Mesenchymal stem cell (in vitro differentiated cells and primary cell): ENCODE data around the gene ARHGEF7.

Experiments
- DNase-seq: peaks from one replicate; pipeline ENCODE4 v3.0.0-alpha.2; 2013
- H2AFZ ChIP-seq: one replicate; pipeline ENCODE4 v1.6.1; 2013; ENCODE audit warnings: low read depth, mild to moderate bottlenecking, control low read depth, inconsistent platforms, low read length, moderate library complexity
- H2AK5ac ChIP-seq: 2 replicates; pipeline ENCODE4 v1.6.1; 2013; ENCODE audit warnings: low read length, moderate library complexity, mild to moderate bottlenecking, inconsistent platforms; ENCODE audit not compliant: severe bottlenecking
- H2BK120ac ChIP-seq: one replicate; pipeline ENCODE4 v1.6.1; 2013; ENCODE audit warnings: low read depth, mild to moderate bottlenecking, inconsistent platforms, low read length, moderate library complexity
- H2BK12ac ChIP-seq, 2 experiments: one replicate each; pipeline ENCODE4 v1.6.1; 2013; ENCODE audit warnings: inconsistent platforms in 2 of 2, low read length in 2 of 2, mild to moderate bottlenecking in 2 of 2, moderate library complexity in 2 of 2, control low read depth in 1 of 2
- H2BK15ac ChIP-seq: one replicate; pipeline ENCODE4 v1.6.1; 2013; ENCODE audit warnings: mild to moderate bottlenecking, low read depth, inconsistent platforms; ENCODE audit not compliant: poor library complexity, severe bottlenecking
- H2BK5ac ChIP-seq: 2 replicates; pipeline ENCODE4 v1.6.1; 2013; ENCODE audit warnings: low read depth, mild to moderate bottlenecking, low read length, control low read depth, inconsistent platforms; ENCODE audit not compliant: poor library complexity, severe bottlenecking
- H3K14ac ChIP-seq, 2 experiments: one replicate each; pipeline ENCODE4 v1.6.1; 2013; ENCODE audit warnings: inconsistent platforms in 2 of 2, low read length in 2 of 2, control low read depth in 1 of 2, mild to moderate bottlenecking in 1 of 2, moderate library complexity in 1 of 2
- H3K18ac ChIP-seq, 2 experiments: one replicate each; pipeline ENCODE4 v1.6.1; 2013; ENCODE audit warnings: inconsistent platforms in 2 of 2, low read length in 2 of 2, control low read depth in 1 of 2, low read depth in 1 of 2, mild to moderate bottlenecking in 1 of 2
- H3K23ac ChIP-seq, 2 experiments: one replicate each; pipeline ENCODE4 v1.6.1; 2013; ENCODE audit warnings: inconsistent platforms in 2 of 2, low read length in 2 of 2, mild to moderate bottlenecking in 2 of 2, moderate library complexity in 2 of 2, control low read depth in 1 of 2
- H3K27ac ChIP-seq: 2 replicates; pipeline ENCODE4 v1.5.1; 2013; ENCODE audit warnings: mild to moderate bottlenecking, moderate library complexity, low read length, control low read depth, inconsistent platforms; ENCODE audit not compliant: poor library complexity, severe bottlenecking
- H3K27me3 ChIP-seq, 2 experiments: 2 replicates each; pipeline versions ENCODE4 v1.6.1 to v1.7.0; 2013; ENCODE audit warnings: low read length in 2 of 2, mild to moderate bottlenecking in 2 of 2, moderate library complexity in 2 of 2, control low read depth in 1 of 2, inconsistent platforms in 1 of 2; ENCODE audit not compliant: control insufficient read depth in 1 of 2, insufficient read depth in 1 of 2
- H3K36me3 ChIP-seq, 2 experiments: 2 replicates each; pipeline versions ENCODE4 v1.6.1 to v1.7.0; 2013; ENCODE audit warnings: low read length in 2 of 2, control low read depth in 1 of 2, inconsistent platforms in 1 of 2, low read depth in 1 of 2, mild to moderate bottlenecking in 1 of 2; ENCODE audit not compliant: insufficient read depth in 2 of 2, control insufficient read depth in 1 of 2
- H3K4ac ChIP-seq, 2 experiments: one replicate each; pipeline ENCODE4 v1.6.1; 2013; ENCODE audit warnings: inconsistent platforms in 2 of 2, low read length in 2 of 2, mild to moderate bottlenecking in 2 of 2, moderate library complexity in 2 of 2, control low read depth in 1 of 2, low read depth in 1 of 2
- H3K4me1 ChIP-seq: 2 replicates; pipeline ENCODE4 v1.6.1; 2013; ENCODE audit warnings: low read depth, low read length, control low read depth; ENCODE audit not compliant: control insufficient read depth, insufficient read depth
- H3K4me2 ChIP-seq: 2 replicates; pipeline ENCODE4 v1.6.1; 2013; ENCODE audit warnings: low read length, mild to moderate bottlenecking, inconsistent platforms; ENCODE audit not compliant: poor library complexity, severe bottlenecking
- H3K4me3 ChIP-seq, 2 experiments: 2 replicates each; pipeline versions ENCODE4 v1.5.1 to v1.7.0; 2013; ENCODE audit warnings: low read length in 2 of 2, mild to moderate bottlenecking in 2 of 2, control low read depth in 1 of 2, low read depth in 1 of 2; ENCODE audit not compliant: insufficient read depth in 1 of 2
- H3K79me1 ChIP-seq: replicated peaks from 2 replicates; pipeline ENCODE4 v1.6.1; 2013; ENCODE audit warnings: mild to moderate bottlenecking, control low read depth, low read length, inconsistent platforms; ENCODE audit not compliant: poor library complexity, severe bottlenecking
- H3K9ac ChIP-seq: 2 replicates; pipeline ENCODE4 v1.7.0; 2013; ENCODE audit warnings: mild to moderate bottlenecking, low read length, moderate library complexity
- H3K9me3 ChIP-seq: 2 replicates; pipeline ENCODE4 v1.7.0; 2013; ENCODE audit warnings: mild to moderate bottlenecking, low read length; ENCODE audit not compliant: control insufficient read depth
- H4K8ac ChIP-seq: one replicate; pipeline ENCODE4 v1.6.1; 2013; ENCODE audit warnings: inconsistent platforms, mild to moderate bottlenecking, low read length, moderate library complexity
- H4K91ac ChIP-seq: one replicate; pipeline ENCODE4 v1.6.1; 2013; ENCODE audit warnings: mild to moderate bottlenecking, low read length, inconsistent platforms
- WGBS: methylation state at CpG from one replicate; pipeline ENCODE4 v1.1.7; 2013; ENCODE audit warnings: mixed read lengths; 5-methylcytosine and 5-hydroxymethylcytosine counted together

ARHGEF7 gene

DNA sequence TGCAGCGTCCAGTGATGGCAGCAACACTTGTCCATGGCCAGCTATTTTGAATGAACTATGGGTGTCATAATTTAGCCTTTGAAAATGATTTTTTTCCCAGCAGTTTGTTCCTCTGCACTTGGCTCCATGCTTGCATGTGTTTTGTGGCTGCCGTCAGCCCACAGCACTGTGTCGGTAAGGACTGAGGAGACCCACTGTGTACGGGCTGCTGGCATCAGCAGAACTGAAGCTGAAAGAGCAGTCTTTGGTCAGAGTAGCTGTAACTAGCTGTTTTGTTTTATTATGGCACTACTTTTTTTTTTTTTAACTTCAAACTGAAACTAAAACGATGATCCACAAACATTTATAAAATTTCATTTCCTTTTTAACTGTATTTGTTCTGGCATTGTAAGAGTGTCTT lies 155.0 kb downstream of the ARHGEF7 start:
- Histone ChIP-seq H3K9me3 (no peaks in the 10 kb centered on the region), H4K8ac (no peak overlapping the region), H2BK120ac (no peak overlapping the region), H3K18ac (no peak overlapping the region), H2AFZ (no peak overlapping the region), H3K36me3 (peaks cover 51 to 69% of the 10 kb centered on the region in 2 experiments), H4K91ac (no peak overlapping the region), H2BK12ac (no peak overlapping the region), H3K4ac (no peak overlapping the region), H3K4me3 (peak overlapping the region in 1 of 2 experiments; percentile 66), H3K9ac (peak overlapping the region; percentile 78), H3K27me3 (no peaks in the 10 kb centered on the region), H2BK5ac (no peak overlapping the region), H3K27ac (no peak overlapping the region), H3K4me1 (peaks cover 7% of the 10 kb centered on the region), H3K23ac (no peak overlapping the region), H2AK5ac (no peak overlapping the region), H3K14ac (no peak overlapping the region), H2BK15ac (no peak overlapping the region), H3K79me1 (peaks cover 46% of the 10 kb centered on the region), H3K4me2 (no peak overlapping the region)
- DNase-seq: no peak
- 100% methylated on average over 4 of the region's 5 CpGs for WGBS

DNA sequence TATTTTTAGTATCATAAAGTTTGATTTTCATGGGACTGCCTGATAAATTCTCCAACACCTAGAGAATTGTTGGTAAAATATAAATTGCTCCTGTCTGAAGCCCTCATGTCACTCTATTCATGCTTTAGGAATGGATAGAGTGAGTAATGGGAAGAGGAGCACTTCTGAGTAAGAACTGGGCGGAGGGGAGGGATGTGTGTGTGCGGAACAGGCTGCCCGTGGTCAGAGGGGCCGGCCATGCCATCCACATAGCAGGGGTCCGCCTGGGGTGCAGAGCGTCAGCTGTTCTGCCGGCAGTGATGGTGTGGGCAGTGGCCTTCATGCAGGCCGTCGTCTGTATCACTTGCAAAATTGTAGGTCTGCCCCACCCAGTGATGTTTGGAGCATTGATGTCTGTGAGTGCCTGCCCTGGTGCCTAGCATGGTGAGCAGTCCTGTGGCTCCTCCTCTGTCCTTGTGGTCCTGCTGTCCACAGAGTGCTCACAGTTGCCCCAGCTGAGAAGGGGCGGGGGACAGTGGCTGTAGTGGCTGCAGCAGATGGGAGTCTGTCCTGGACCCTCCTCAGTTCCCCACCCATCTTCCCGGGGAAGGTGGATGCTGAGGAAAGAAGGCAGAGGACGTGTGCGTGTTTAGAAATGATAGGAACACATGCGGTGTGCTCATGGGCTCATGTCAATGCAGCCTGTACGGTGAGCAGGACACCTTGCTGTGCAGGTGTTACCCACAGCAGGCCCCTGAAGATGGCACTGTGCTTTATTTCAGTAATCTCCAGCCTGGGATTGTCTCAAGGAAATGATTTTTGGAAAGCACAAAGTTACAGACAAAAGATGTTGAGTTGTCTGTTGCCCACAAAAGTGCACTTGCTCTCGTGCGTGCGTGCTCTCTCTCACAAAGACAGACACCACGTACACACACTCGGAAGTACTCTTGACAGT lies 155.9 kb downstream of the ARHGEF7 start:
- H4K91ac ChIP-seq: no peak overlapping the region
- peaks cover 49 to 70% of the 10 kb centered on the region in 2 experiments for H3K36me3 ChIP-seq
- H2AK5ac ChIP-seq: no peak overlapping the region
- no peaks in the 10 kb centered on the region for H3K9me3 ChIP-seq
- H2AFZ ChIP-seq: no peak overlapping the region
- H2BK120ac ChIP-seq: no peak overlapping the region
- peaks cover 41% of the 10 kb centered on the region for H3K79me1 ChIP-seq
- no peak overlapping the region for H3K14ac ChIP-seq
- H3K4me2 ChIP-seq: no peak overlapping the region
- H3K27me3 ChIP-seq: no peaks in the 10 kb centered on the region
- 94% methylated on average over 20 of the region's 20 CpGs for WGBS
- no peak overlapping the region for H2BK5ac ChIP-seq
- H3K4me3 ChIP-seq: peak overlapping the region in 1 of 2 experiments; percentile 66
- peaks cover 12% of the 10 kb centered on the region for H3K4me1 ChIP-seq
- no peak overlapping the region for H3K18ac ChIP-seq
- no peak overlapping the region for H3K27ac ChIP-seq
- DNase-seq: no peak
- peak overlapping the region; percentile 78 for H3K9ac ChIP-seq
- H4K8ac ChIP-seq: no peak overlapping the region
- H2BK15ac ChIP-seq: no peak overlapping the region
- H3K23ac ChIP-seq: no peak overlapping the region
- no peak overlapping the region for H3K4ac ChIP-seq
- no peak overlapping the region for H2BK12ac ChIP-seq

DNA sequence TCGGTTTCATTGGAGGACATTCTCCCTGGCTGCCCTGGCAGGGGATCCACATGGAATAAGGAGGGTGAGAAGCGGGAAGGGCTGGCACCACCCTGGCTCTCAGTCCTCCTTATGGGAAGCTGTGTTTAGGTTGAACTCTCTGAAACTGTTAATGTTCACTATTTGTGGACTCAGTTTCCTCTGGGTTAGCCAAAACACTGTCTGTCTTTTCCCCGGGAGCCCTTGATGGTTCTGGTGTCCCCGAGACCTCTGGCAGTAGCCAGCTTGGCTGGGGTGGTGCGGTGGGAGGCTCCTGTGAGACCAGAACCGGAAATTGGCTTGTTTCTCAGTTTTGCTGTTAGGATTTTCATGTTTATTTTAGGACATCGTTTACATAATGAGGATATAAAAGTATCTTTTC lies 157.0 kb downstream of the ARHGEF7 start:
- Histone ChIP-seq H2BK5ac (no peak overlapping the region), H4K91ac (no peak overlapping the region), H3K79me1 (peaks cover 35% of the 10 kb centered on the region), H3K27me3 (no peaks in the 10 kb centered on the region), H4K8ac (no peak overlapping the region), H3K4me3 (no peak overlapping the region), H3K18ac (no peak overlapping the region), H3K27ac (no peak overlapping the region), H3K9me3 (no peaks in the 10 kb centered on the region), H2BK12ac (no peak overlapping the region), H3K4me2 (no peak overlapping the region), H3K23ac (no peak overlapping the region), H3K4me1 (peaks cover 12% of the 10 kb centered on the region), H3K36me3 (peaks cover 47 to 81% of the 10 kb centered on the region in 2 experiments), H2BK15ac (no peak overlapping the region), H2BK120ac (no peak overlapping the region), H3K14ac (no peak overlapping the region), H2AK5ac (no peak overlapping the region), H3K4ac (no peak overlapping the region), H3K9ac (no peak overlapping the region), H2AFZ (no peak overlapping the region)
- DNase-seq: no peak
- 100% methylated on average over 6 of the region's 7 CpGs for WGBS

GRCh38 chr13:111275382-111275781 lies 160.3 kb downstream of the ARHGEF7 start:
- 96% methylated on average over 8 of the region's 10 CpGs for WGBS
- Histone ChIP-seq H3K36me3 (peaks cover 51 to 88% of the 10 kb centered on the region in 2 experiments), H4K91ac (no peak overlapping the region), H3K4me2 (no peak overlapping the region), H3K27me3 (no peaks in the 10 kb centered on the region), H3K79me1 (peaks cover 40% of the 10 kb centered on the region), H2BK120ac (no peak overlapping the region), H3K18ac (no peak overlapping the region), H2AK5ac (no peak overlapping the region), H3K4ac (no peak overlapping the region), H2BK5ac (no peak overlapping the region), H3K9me3 (no peaks in the 10 kb centered on the region), H3K14ac (no peak overlapping the region), H4K8ac (no peak overlapping the region), H2BK12ac (no peak overlapping the region), H3K4me3 (no peak overlapping the region), H3K9ac (no peak overlapping the region), H3K4me1 (peaks cover 12% of the 10 kb centered on the region), H3K27ac (no peak overlapping the region), H2AFZ (no peak overlapping the region), H2BK15ac (no peak overlapping the region), H3K23ac (no peak overlapping the region)
- no peak for DNase-seq
